GM21619 (cell line): ENCODE measurements around the gene DLG2.
"Not testable (repeated sequence)": the region's sequence is repeated elsewhere in the genome, so short reads cannot be mapped to it uniquely, and the experiment has no call there.

ENCODE experiments used
- ATAC-seq: cut with Tn5 transposase; IDR thresholded peaks from one replicate; pipeline ENCODE4 v1.9.1; 2021; ENCODE audit not compliant: unreplicated experiment

DLG2 gene

DNA sequence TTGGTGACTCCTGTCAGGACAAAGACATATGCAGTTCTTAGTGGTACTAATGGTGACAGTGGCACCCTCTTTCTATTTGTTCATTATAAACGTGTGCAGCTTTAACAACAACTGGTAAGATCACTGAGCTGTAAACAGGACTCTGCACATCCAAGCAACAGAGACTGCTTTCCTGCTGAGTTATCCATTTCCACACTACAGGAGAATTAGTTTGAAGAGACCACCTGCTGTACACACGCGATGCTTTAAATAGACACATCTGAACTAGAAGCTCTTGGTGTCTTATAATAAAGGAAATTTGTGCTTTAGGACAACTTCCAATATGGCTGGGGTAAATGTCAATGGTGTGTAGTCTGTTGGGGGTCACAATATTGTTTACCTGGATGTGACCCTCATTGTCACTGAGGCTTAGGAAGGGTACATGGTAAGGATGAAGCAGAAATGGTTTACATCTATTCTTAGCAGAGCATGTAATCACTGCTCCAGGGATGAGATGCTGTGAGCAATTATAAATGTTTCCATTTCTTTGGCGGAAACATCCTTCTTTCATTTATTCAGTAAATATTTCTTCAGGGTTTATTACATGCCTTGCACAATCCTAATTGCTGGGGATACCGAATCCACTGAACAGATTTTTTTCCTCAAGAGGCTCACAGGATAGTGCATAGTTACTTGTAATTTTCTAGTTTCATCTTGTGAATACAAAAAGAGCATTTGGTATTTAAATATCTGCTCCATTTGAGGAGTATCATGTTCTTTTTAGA lies 1987.0 kb downstream of the DLG2 start:
- no peak for ATAC-seq

DNA sequence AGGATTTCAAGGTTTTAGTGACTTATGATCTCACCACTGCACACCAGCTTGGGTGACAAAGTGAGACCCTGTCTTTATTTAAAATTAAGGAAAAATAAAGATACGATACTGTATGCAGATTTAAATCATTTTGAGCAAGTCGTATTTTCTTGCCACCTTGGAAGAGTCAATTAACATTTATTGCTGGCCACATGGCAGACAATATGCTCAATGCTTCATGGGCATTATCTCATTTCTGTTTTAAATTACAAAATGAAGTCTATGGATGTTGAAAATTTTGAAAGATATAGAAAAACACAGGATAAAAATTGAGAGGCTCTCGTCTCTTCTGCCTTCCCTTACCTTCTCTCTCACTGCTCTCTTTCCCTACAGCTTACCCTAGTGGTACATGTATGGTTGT lies 1992.0 kb downstream of the DLG2 start:
- ATAC-seq: no peak

DNA sequence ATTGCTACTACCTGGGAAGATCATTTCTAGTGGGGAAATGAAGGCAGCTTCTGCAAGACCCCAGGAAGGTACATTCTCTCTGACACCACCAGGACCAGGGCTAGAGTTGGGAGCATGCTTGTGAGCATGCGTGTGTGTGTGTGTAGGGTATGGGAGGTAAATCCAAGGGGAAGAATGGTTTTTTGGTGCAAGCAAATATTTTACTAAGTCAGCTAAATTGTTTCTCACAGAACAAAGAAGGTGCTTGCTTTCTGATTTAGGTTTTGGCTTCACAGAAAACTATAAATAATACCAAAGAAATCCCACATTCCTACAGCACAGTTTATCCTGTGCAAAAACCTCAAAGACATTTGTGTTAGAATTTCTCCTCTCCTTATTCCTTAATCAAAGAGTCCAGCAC lies 1996.9 kb downstream of the DLG2 start:
- no peak for ATAC-seq

DNA sequence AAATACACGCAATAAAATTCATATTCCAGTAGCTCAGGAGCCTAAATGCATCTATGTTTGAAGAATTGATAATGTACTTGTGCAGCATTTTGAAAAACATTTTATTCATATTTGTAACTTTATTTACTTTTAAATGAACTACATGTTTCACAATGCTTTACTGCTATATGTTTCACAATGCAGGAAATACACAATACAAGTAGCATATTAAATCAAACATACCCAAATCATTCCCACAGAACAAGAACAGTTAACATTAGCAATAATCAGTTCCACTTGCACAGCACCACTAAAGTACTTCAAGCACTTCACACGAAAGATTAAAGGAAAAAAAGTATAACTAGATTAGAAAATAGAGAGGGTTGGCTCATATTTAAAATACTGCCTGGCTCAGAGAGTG lies 1997.4 kb downstream of the DLG2 start:
- no peak for ATAC-seq

DNA sequence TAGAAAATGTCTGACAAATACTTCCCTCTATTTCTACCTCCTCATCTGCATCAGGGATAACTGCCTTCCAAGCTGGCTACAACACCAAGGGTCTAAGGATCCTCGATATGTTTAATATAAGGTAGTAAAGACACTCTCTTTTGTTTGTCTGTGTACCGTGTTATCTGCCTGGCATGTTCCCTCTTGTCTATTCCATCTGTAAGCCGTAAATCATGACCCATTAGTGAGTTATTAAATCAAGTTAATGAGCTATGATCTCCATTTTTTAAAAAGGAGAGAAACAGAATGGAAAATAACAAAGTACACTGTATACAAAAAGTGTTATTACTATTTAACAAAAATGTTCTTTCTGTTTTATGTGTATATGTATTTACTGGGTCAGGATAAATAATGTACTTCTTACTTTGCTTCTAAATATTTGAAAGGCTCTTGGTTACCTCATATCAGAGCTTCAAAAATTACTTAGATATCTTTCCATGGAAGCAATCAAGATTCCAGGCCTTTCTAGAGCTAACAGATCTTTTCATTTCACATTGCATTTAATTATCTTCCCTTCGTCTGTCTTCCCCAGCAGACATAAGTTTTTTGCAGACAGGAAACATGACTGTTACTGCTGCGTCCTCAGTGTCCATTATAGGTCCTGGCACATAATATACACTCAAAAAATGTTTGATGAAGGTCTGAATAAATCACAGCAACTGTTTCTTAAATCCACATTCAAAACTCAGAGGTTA lies 1998.4 kb downstream of the DLG2 start:
- no peak for ATAC-seq

DNA sequence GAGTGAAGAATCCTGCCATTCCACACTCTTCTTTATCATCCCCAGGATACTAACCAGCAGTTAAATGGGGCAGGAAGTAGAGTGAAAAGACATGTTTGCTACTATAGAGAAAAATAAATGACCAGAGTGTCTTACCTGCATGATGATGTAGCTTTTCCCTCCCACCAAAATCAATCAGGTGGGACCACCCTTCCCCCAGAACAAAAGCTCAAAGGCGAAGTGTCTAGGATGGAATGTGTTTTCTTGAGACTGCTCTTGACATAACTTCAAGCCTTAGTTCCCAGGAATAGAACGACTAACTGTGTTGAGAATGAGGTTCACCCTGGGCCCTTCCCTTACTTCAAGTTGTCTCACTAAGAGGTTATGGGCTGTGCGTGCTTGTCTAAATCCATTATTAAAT lies 2001.8 kb downstream of the DLG2 start:
- no peak for ATAC-seq

DNA sequence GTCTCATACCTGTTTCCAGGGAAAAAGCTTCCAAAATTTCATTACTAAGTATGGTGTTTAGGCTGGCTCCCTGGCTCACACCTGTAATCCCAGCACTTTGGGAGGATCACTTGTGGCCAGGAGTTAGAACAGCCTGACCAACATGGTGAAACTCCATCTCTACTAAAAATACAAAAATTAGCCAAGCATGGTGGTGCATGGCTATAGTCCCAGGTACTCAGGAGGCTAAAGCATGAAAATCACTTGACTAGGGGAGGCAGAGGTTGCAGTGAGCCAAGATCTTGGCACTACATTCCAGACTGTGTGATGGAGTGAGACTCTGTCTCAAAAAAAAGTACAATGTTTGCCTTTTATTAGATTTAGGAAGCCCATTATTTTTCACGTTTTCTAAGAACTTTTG lies 2009.5 kb downstream of the DLG2 start:
- no peak for ATAC-seq

DNA sequence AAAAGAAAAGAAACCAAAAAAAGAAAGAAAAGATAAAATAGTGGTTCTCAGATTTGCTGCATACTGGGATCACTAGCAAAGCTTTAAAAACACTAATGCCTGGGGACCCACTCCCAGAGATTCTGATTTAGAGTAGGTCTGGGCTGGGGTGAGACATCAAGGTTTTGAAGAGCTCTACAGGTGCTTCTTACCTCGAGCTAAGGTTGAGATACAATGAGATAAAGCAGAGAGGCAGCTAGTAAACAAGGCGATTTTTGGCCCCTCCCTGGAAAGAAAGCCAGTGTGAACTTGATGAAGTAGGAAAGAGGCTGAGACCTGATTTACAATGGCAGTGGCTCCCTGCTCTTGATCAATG lies 2013.4 kb downstream of the DLG2 start:
- no peak for ATAC-seq

DNA sequence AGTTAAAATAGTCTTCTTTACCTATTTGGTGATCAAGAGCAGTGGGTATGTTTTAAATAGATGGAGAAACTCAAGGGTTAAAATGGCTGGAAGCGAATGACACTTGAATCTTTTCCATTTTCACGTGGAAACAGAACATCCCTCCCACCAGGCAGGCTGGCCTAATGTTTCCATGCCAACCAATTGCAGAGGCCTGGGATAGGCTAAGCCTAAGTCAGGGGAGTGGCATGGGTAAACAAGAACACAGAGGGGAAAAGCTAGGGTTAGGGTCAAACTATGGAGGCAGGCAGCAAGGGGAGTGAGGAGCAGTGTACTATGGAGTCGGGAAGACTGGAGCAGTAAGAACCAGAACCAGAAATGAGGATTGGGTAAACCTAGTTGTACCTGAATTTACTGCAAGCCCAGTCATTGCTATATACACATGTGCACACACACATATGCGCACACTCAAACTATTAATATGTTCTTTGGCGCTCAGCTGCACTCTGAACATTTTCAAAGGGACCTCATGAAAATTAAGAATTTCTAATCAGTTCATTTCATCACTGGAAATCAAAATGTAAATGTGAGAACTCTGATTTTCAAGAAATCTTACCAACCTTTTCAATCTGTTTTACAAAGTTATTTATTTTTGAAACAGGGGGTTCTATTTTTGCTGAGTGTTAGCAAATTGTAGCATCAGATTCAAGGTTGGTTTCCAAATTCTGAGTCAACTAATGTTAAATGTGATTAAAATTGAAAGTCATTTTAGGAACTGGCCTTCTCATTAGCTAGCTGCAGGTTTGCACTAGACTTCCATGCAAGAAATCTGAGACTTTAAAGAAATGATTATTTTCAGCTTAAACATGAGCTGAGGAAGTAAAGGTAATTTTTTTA lies 2014.0 kb downstream of the DLG2 start:
- peak; percentile 95 for ATAC-seq

DNA sequence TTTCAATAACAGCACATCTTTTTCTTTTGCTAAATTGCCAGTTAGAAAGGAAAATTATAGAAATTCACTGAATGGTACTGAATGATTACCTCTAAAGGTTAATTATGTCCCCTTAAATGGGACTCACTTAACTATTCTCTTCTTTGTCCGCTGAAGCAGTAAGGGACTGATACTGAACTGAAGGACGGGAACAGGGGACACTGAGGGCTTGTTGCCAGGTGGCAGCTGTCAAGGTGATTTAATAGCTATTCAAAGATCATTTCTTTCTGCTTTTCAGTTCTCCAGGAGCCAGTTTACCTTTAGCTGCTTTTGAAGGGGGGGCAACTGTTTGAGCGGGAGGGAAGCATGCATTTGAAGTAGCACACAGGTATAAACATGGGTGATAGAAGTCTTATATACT lies 2015.5 kb downstream of the DLG2 start:
- no peak for ATAC-seq

DNA sequence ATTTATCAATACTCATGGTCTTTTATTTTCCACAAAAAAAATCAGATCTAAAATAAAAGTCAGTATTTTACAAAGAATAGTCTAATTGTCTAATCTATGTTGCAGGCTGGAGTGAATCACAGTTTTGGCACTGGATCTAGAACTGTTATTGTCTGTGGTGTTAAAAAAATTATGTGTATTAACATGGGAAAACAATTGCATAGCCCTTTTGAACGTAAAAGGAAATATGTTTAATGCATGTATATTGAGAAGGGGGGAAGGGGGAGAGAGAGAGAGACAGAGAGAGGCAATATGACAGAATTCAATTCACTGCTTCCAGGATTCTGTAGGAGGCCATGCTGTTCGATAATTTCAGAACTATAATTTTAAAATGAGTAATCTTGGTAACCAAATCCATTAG lies 2016.1 kb downstream of the DLG2 start:
- no peak for ATAC-seq

DNA sequence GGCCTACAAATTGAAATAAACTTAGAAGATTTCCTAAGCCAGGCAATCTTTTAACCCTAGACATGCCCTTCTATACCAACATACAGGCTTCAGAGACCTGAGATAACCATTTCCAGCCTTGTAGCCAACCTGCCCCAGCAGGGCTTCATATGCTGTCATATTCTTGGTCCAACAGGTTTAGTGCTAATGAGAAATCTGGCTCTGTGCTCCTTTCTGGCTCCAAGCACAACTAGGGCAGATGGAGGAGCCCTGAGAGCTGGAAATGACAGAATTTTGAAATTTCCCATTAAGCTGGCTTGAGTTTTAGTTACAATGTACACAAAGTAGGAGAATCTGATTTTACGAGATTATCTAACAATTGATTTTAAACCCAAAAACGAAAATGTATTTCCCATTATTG lies 2018.0 kb downstream of the DLG2 start:
- no peak for ATAC-seq

DNA sequence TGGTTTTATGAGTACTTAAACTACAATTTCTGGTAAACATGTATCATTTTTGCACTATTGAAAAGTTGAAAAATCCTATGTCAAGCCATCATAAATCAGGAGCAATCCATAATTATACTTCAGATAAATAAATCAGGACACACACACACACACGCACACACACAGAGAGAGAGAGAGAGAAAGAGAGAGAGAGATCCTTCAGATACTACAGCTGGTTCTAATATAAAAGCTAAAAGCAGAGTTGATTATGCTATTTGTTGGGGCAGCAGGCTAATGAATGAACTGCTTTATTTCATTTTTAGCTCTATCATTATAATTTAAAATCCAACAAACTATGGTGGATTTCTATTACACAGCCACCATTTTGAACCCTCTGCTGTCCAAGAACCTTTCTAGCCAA lies 2018.6 kb downstream of the DLG2 start:
- no peak for ATAC-seq

DNA sequence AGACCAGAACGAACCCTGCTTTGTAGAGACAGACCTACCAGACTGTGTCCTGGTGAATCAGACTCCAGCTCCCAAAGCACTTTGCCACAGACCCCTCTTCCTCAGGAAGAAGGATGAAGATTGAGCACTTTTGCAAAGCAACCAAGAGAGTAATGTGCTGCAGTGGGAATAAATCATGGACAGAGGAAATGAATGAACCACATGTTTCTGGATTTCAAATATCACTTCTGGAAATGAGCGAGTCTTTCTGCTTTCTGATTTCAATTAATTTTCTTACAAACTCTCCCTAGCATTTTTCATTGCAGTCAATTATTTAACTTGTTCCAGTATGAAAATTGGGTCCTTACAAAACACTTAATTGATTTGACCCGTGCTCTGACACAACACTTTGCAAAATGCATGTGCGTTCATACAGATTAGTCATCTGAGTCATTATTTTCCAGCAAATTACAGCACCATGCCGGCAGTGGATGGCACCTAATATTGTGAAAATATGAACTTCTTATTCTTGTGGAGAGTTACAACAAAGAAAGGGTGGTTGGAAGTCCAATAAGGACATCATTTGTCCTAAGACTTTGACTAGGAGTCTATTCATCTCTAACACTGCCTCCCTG lies 2025.1 kb downstream of the DLG2 start:
- no peak for ATAC-seq

DNA sequence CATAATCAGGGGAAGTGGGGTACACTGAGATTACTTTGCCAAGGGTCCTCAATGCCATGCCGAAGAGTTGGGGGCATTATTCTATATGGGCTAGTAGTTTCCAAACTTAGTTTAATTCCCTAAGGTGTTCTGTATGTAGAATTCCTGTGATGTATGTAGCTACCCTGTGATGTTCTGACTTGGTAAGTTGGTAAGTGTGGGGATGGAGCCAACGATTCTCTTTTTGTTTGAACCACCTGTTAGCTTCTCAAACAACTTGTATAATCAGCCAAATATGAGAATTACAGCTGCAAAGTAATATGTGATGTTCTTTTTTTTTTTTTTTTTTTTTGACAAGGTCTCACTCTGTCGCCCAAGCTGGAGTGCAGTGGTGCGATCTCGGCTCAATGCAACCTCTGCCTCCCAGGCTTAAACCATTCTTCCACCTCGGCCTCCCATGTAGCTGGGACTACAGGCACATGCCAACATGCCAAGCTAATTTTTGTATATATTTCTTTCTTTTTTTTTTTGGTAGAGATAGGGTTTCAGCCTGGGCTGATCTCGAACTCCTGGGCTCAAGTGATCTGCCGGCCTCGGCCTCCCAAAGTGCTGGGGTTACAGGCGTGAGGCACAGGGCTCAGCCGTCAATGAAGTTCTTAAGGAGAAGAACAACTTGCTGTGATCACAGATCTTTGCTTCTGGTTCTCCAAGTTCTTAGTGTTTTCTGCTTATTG lies 2025.8 kb downstream of the DLG2 start:
- ATAC-seq: no peak

DNA sequence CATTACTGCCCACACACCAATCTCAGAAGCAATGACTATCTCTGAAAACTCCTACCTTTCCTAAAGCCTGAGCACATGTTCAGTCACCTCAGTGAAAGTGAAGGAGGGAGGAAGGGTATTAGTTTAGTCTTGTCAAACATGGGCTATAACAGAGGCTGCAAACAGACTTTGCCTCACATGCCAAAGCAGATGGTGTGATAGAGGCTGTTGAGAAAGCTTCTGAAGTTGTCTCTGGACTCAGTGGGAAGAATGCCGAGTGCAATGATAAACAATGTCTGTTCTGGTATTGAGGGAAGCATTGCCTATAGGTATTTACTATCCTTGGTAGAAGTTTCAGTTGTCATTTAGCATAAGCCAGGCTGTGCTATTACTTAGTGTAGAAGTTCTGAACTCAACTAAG lies 2026.5 kb downstream of the DLG2 start:
- no peak for ATAC-seq

DNA sequence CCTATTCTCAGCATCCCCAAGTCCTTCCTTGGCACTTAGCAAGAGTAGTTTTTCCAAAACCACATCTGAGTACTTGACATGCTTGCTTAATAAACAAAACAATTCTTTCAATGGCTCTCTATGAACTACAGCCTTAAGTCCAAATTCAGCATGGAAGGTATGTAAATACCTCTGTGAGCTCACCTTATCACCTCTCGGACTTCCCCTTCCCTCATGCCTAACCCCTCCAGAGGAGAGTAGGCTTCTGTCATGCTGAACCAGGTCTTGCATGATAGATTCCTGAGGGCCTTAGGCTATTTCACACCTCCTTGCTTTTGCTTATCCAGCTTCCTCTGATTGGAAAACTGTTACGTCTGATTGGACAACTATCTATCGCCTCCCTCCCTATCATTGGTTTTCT lies 2028.1 kb downstream of the DLG2 start:
- no peak for ATAC-seq

DNA sequence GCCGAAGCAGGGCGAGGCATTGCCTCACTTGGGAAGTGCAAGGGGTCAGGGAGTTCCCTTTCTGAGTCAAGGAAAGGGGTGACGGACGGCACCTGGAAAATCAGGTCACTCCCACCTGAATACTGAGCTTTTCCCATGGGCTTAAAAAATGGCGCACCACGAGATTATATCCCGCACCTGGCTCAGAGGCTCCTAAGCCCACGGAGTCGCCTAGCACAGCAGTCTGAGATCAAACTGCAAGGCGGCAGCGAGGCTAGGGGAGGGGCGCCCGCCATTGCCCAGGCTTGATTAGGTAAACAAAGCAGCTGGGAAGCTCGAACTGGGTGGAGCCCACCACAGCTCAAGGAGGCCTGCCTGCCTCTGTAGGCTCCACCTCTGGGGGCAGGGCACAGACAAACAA lies 2039.3 kb downstream of the DLG2 start:
- ATAC-seq: not testable (repeated sequence)

DNA sequence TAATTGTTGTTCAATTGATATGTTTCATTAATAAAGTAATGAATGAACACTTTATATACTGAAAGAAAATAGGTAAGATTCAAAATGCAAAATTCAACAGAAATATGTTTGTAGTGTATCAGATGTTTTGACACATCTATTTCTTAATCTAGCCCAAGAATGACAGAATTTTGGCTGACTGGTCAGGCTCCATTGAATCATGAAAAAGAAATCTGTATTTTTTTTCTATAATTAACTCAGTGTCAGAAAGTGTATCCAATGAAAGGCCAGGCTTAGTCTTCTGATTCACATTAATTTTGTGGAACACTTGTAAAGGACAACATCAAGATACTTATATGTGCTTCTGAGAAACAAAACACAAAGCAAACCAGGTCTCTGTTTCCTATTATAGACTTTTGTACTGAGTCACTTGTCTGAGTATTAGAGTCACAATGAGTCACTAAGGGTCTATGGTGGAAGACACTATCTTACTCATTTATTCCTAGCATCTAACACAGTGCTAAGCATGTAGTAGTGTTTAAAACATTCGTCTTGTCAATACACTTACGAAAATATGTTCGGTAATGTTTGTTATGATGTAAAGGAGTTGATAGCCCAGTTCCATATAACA lies 2043.3 kb downstream of the DLG2 start:
- peak; percentile 99 for ATAC-seq

DNA sequence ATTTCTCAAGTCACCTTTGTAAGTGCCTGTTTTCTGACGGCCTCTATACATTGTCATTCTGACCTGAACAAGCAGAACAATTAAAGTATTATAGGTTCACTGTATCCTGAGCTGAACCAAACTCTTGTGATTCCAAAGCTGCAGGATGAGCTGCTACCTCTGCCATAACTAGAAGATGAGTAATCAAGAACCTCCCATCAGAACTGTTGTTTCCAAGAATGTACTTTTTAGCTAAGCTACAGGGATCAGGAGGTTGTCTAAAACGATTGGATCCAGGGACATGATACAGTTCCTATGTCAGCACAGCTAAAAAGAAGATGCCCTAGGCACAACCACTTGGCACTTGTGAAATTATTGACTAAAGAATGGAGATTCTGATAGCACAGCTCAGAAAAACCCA lies 2052.6 kb downstream of the DLG2 start:
- ATAC-seq: no peak
